Measurements from ENCODE around the gene PIGV. TPM values are rescaled to one million over a fixed set of nuclear protein-coding genes. Genes with fewer than 3 reads are reported as not detected.

The PIGV gene
- total and polyA plus RNA-seq, 2 of the 4 experiments (the other 2 are of a cell fraction) = 7.2 to 10.6 TPM

DNA sequence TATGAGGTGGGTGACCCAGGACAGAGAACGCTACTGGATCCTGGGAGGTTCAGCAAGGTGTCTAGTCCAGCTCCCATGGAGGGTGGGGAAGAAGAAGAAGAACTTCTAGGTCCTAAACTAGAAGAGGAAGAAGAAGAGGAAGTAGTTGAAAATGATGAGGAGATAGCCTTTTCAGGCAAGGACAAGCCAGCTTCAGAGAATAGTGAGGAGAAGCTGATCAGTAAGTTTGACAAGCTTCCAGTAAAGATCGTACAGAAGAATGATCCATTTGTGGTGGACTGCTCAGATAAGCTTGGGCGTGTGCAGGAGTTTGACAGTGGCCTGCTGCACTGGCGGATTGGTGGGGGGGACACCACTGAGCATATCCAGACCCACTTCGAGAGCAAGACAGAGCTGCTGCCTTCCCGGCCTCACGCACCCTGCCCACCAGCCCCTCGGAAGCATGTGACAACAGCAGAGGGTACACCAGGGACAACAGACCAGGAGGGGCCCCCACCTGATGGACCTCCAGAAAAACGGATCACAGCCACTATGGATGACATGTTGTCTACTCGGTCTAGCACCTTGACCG, 8.6 kb upstream of the PIGV start:
- no peak overlapping the region for H3K4me2 ChIP-seq (ENCODE audit: low read depth, low read length)
- WGBS, 2 experiments (ENCODE audit: extremely low coverage in 2 of 2, insufficient read length in 1 of 2) = 88% methylated on average over 8 of the region's 11 CpGs; no CpG with 5 or more reads in 1 of the 2 experiments
- H3K4me3 ChIP-seq (ENCODE audit: insufficient read depth, low read depth, low read length) = no peak overlapping the region
- H3K4me1 ChIP-seq (ENCODE audit: control insufficient read depth, insufficient read depth, low read length) = peaks cover 12% of the 10 kb centered on the region
- no peak overlapping the region for H3K4ac ChIP-seq (ENCODE audit: low read depth, low read length)
- no peak overlapping the region for H2AK5ac ChIP-seq (ENCODE audit: low read depth, low read length)
- POLR2A ChIA-PET (ENCODE audit: unreplicated experiment) = no interaction called here
- peaks cover 14% of the 10 kb centered on the region for H4K20me1 ChIP-seq (ENCODE audit: insufficient read depth, low read length)
- no peak for ATAC-seq (ENCODE audit: low read depth)
- no peak overlapping the region for H3K27ac ChIP-seq (ENCODE audit: insufficient read depth, low read length)
- no peak overlapping the region for H2BK5ac ChIP-seq (ENCODE audit: low read depth, low read length, poor library complexity, severe bottlenecking)
- H3K56ac ChIP-seq (ENCODE audit: extremely low read depth, insufficient read depth, low read length) = no peak overlapping the region
- H3K23ac ChIP-seq (ENCODE audit: low read depth, low read length) = no peak overlapping the region
- no TSS peak for BruUV-seq (replicated peaks)
- H2AFZ ChIP-seq (replicated peaks; ENCODE audit: low read length, poor library complexity) = no peak overlapping the region
- H3K9me1 ChIP-seq (ENCODE audit: insufficient read depth, low read length) = peaks cover 33% of the 10 kb centered on the region
- no peak overlapping the region for H2BK120ac ChIP-seq (ENCODE audit: low read depth, low read length)
- in situ Hi-C loops (cut with MboI; ENCODE audit: low sequenced_read_pairs) (no loop called here), dilution Hi-C loops (cut with HindIII; ENCODE audit: low sequenced_read_pairs, unreplicated experiment) (loop anchor here (25.0 kb wide), 1 partner anchor 192 kb away; no protein-coding TSS in a partner anchor), intact Hi-C loops (cut with micrococcal nuclease) (no loop called here)
- H3K9ac ChIP-seq (ENCODE audit: low read depth, low read length) = no peak overlapping the region
- no peak overlapping the region for H3K14ac ChIP-seq (replicated peaks; ENCODE audit: low read depth, low read length)
- H3K27me3 ChIP-seq (ENCODE audit: control insufficient read depth, insufficient read depth, low read length) = no peaks in the 10 kb centered on the region
- no peak overlapping the region for H3K18ac ChIP-seq (ENCODE audit: low read depth, low read length)
- H2AK9ac ChIP-seq (replicated peaks; ENCODE audit: low read depth, low read length, poor library complexity) = peak overlapping the region; percentile 33
- no peak overlapping the region for H4K5ac ChIP-seq (ENCODE audit: low read depth, low read length)
- CTCF ChIA-PET = interaction anchor here (0.6 to 1.2 kb wide), 3 partner anchors 49 to 87 kb away, joined by 3 read pairs; no protein-coding TSS in a partner anchor
- H4K8ac ChIP-seq (ENCODE audit: low read depth in 2 of 2, low read length in 2 of 2) = no peak overlapping the region
- no peak overlapping the region for H4K91ac ChIP-seq (ENCODE audit: insufficient read depth, low read depth, low read length)
- peaks cover 61% of the 10 kb centered on the region for H3K36me3 ChIP-seq (ENCODE audit: control insufficient read depth, insufficient read depth, low read length)
- DNase-seq = no peak
- no peak overlapping the region for H2BK15ac ChIP-seq (ENCODE audit: low read depth, low read length)
- TF ChIP-seq MAFK (IDR thresholded peaks at IDR 0.05; ENCODE audit: low read depth, low read length) (no peak), RAD21 (IDR thresholded peaks at IDR 0.05; ENCODE audit: low read length) (no peak), MXI1 (IDR thresholded peaks at IDR 0.05; ENCODE audit: borderline replicate concordance, low read depth, low read length) (no peak), CHD1 (IDR thresholded peaks at IDR 0.05; ENCODE audit: low read depth, low read length) (no peak), SMC3 (IDR thresholded peaks at IDR 0.05; ENCODE audit: low read depth, low read length) (no peak), FOS (IDR thresholded peaks at IDR 0.05; ENCODE audit: low read depth, low read length) (no peak), NFE2L2 (IDR thresholded peaks at IDR 0.05; ENCODE audit: low read depth, low read length) (no peak), RCOR1 (IDR thresholded peaks at IDR 0.05; ENCODE audit: insufficient replicate concordance, low read length) (no peak), RFX5 (IDR thresholded peaks at IDR 0.05; ENCODE audit: low read depth, low read length) (no peak), BHLHE40 (IDR thresholded peaks at IDR 0.05; ENCODE audit: low read depth, low read length) (no peak), CEBPB (IDR thresholded peaks at IDR 0.05; ENCODE audit: low read depth, low read length) (no peak), MAZ (IDR thresholded peaks at IDR 0.05; ENCODE audit: borderline replicate concordance, low read depth, low read length) (no peak), POLR2A (IDR thresholded peaks at IDR 0.05; ENCODE audit: low read depth, low read length) (no peak)
- TF ChIP-seq, protein P1, sequence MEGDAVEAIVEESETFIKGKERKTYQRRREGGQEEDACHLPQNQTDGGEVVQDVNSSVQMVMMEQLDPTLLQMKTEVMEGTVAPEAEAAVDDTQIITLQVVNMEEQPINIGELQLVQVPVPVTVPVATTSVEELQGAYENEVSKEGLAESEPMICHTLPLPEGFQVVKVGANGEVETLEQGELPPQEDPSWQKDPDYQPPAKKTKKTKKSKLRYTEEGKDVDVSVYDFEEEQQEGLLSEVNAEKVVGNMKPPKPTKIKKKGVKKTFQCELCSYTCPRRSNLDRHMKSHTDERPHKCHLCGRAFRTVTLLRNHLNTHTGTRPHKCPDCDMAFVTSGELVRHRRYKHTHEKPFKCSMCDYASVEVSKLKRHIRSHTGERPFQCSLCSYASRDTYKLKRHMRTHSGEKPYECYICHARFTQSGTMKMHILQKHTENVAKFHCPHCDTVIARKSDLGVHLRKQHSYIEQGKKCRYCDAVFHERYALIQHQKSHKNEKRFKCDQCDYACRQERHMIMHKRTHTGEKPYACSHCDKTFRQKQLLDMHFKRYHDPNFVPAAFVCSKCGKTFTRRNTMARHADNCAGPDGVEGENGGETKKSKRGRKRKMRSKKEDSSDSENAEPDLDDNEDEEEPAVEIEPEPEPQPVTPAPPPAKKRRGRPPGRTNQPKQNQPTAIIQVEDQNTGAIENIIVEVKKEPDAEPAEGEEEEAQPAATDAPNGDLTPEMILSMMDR (conservative IDR thresholded peaks at IDR 0.05; ENCODE audit: low read depth, low read length) = no peak
- TF ChIP-seq, protein P2, sequence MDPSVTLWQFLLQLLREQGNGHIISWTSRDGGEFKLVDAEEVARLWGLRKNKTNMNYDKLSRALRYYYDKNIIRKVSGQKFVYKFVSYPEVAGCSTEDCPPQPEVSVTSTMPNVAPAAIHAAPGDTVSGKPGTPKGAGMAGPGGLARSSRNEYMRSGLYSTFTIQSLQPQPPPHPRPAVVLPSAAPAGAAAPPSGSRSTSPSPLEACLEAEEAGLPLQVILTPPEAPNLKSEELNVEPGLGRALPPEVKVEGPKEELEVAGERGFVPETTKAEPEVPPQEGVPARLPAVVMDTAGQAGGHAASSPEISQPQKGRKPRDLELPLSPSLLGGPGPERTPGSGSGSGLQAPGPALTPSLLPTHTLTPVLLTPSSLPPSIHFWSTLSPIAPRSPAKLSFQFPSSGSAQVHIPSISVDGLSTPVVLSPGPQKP (IDR thresholded peaks at IDR 0.05; ENCODE audit: borderline replicate concordance, low read depth, low read length) = no peak
- TF ChIP-seq, protein P3, sequence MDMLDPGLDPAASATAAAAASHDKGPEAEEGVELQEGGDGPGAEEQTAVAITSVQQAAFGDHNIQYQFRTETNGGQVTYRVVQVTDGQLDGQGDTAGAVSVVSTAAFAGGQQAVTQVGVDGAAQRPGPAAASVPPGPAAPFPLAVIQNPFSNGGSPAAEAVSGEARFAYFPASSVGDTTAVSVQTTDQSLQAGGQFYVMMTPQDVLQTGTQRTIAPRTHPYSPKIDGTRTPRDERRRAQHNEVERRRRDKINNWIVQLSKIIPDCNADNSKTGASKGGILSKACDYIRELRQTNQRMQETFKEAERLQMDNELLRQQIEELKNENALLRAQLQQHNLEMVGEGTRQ (IDR thresholded peaks at IDR 0.05; ENCODE audit: low read depth, low read length) = no peak
- H3K9me3 ChIP-seq (ENCODE audit: control insufficient read depth, insufficient read depth, low read length) = no peaks in the 10 kb centered on the region
- H3K79me1 ChIP-seq (ENCODE audit: low read depth in 1 of 2, low read length in 2 of 2) = peaks cover 60 to 91% of the 10 kb centered on the region in 2 experiments
- H2BK20ac ChIP-seq (ENCODE audit: low read depth, low read length) = no peak overlapping the region
